ENCODE data around the gene INHBB.

DNA sequence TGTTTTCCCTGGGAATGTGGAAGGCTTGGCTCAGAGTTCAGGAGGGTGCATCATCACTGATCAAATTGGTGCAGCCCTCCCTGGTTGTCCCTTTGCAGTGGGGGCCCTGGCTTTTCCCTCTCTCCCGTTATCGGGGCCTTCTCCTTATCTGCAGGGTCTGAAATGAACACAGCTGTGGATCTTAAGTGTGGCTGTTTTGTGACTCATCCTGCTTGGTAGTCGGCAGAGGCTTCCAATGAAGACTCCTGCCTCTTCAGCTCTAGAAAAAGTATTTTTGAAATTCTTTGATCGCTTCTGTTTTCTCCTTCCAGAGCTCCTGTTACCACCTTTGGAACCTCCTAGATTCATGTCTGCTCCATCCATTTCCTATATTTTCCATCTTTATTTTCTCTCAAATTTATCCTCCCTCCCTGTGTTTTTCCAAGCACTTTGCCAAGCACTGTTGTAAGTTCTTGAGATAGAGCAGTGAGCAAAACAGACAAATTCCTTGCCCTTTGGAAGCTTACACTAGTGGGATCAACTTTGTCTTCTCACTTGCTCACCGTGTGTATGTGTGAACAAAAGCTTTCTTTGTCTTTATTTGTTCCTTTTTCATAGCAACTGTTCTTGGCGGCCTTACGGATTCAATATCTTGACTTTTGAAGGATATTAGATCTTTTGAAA is 47.6 kb upstream of the INHBB start:
- TF ChIP-seq, protein P1, sequence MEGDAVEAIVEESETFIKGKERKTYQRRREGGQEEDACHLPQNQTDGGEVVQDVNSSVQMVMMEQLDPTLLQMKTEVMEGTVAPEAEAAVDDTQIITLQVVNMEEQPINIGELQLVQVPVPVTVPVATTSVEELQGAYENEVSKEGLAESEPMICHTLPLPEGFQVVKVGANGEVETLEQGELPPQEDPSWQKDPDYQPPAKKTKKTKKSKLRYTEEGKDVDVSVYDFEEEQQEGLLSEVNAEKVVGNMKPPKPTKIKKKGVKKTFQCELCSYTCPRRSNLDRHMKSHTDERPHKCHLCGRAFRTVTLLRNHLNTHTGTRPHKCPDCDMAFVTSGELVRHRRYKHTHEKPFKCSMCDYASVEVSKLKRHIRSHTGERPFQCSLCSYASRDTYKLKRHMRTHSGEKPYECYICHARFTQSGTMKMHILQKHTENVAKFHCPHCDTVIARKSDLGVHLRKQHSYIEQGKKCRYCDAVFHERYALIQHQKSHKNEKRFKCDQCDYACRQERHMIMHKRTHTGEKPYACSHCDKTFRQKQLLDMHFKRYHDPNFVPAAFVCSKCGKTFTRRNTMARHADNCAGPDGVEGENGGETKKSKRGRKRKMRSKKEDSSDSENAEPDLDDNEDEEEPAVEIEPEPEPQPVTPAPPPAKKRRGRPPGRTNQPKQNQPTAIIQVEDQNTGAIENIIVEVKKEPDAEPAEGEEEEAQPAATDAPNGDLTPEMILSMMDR (IDR thresholded peaks at IDR 0.05): no peak
- no peak for TF ChIP-seq POLR2A (IDR thresholded peaks at IDR 0.05)

Measured in prostate gland (tissue), 2 donors.